B cell (primary cell): ENCODE measurements around the gene HIGD1C. TPM values are rescaled to one million over a fixed set of nuclear protein-coding genes. Genes with fewer than 3 reads are reported as not detected.

Experiments
- ATAC-seq: fragments of 200-7000 bp; cut with Tn5 transposase; one replicate; pipeline ENCODE4 v1.10.0; 2021; ENCODE audit warnings: low read depth, mild to moderate bottlenecking, moderate number of reproducible peaks, moderate library complexity
- CTCF ChIA-PET: fragments of 350-600 bp; sonication (Branson Sonifier 250); formaldehyde crosslinking; loops from one replicate; lab custom pipeline; 2021; ENCODE audit warnings: antibody characterized with exemption, inconsistent platforms; lab: Charles Lee
- POLR2A ChIA-PET: fragments of 350-600 bp; sonication (Branson Sonifier 250); formaldehyde crosslinking; loops from one replicate; lab custom pipeline; 2021; ENCODE audit warnings: antibody characterized with exemption; lab: Charles Lee
- DNase-seq: peaks from one replicate; pipeline ENCODE4 v3.0.0; 2013
- H2AFZ ChIP-seq: 2 replicates; pipeline ENCODE4 v1.6.1; 2012; ENCODE audit warnings: mild to moderate bottlenecking, low read depth, low read length; ENCODE audit not compliant: insufficient read depth, poor library complexity, severe bottlenecking
- H3K27ac ChIP-seq, 2 donors: 1 replicate in 1 of 2; 2 replicates in 1 of 2; pipeline ENCODE4 v1.5.1; 2012 to 2013; ENCODE audit warnings: low read length in 2 of 2, mild to moderate bottlenecking in 2 of 2, moderate library complexity in 1 of 2
- H3K27me3 ChIP-seq, 4 experiments: fragments of 200-600 bp in 1 of 4; sonication (generic) in 1 of 4; replicated peaks in 1 of 4; 1 replicate in 2 of 4; 2 replicates in 2 of 4; pipeline versions ENCODE4 v1.6.1 to v1.7.0; 2013 to 2016; ENCODE audit warnings: low read length in 3 of 4, mild to moderate bottlenecking in 2 of 4, mixed read lengths in 1 of 4, moderate library complexity in 1 of 4; ENCODE audit not compliant: insufficient read depth in 4 of 4, control insufficient read depth in 3 of 4; ENCODE audit errors: control extremely low read depth in 1 of 4
- H3K36me3 ChIP-seq, 2 experiments: replicated peaks in 1 of 2; 1 replicate in 1 of 2; 2 replicates in 1 of 2; pipeline versions ENCODE4 v1.6.1 to v1.7.1; 2013; ENCODE audit warnings: low read length in 1 of 2; ENCODE audit not compliant: insufficient read depth in 2 of 2, control insufficient read depth in 1 of 2; ENCODE audit errors: control extremely low read depth in 1 of 2, extremely low read depth in 1 of 2
- H3K4me1 ChIP-seq, 2 donors: fragments of 200-600 bp in 1 of 2; sonication (generic) in 1 of 2; 1 replicate in 1 of 2; 2 replicates in 1 of 2; pipeline versions ENCODE4 v1.5.1 to v1.6.1; 2013 to 2017; ENCODE audit warnings: low read length in 2 of 2; ENCODE audit not compliant: control insufficient read depth in 2 of 2, insufficient read depth in 2 of 2
- H3K4me2 ChIP-seq: replicated peaks from 2 replicates; pipeline ENCODE3; 2012; ENCODE audit warnings: mild to moderate bottlenecking, low read depth, low read length; ENCODE audit not compliant: poor library complexity, severe bottlenecking
- H3K4me3 ChIP-seq, 5 experiments: fragments of 200-600 bp in 1 of 5; sonication (generic) in 1 of 5; 1 replicate in 3 of 5; 2 replicates in 2 of 5; pipeline versions ENCODE4 v1.5.1 to v1.7.0; 2011 to 2016; ENCODE audit warnings: low read length in 4 of 5, mild to moderate bottlenecking in 4 of 5, low read depth in 2 of 5, control low read depth in 1 of 5, moderate library complexity in 1 of 5; ENCODE audit not compliant: insufficient read depth in 1 of 5; ENCODE audit errors: control extremely low read depth in 1 of 5, extremely low read depth in 1 of 5
- H3K79me2 ChIP-seq: fragments of 200-600 bp; sonication (generic); one replicate; pipeline ENCODE4 v1.6.0; 2016; ENCODE audit warnings: low read length; ENCODE audit not compliant: control insufficient read depth, insufficient read depth
- H3K9ac ChIP-seq: fragments of 200-600 bp; sonication (generic); 2 replicates; pipeline ENCODE4 v1.6.1; 2017; ENCODE audit warnings: mild to moderate bottlenecking, low read length, moderate library complexity
- H3K9me3 ChIP-seq, 3 donors: one replicate each; pipeline versions ENCODE4 v1.6.1 to v1.7.1; 2013; ENCODE audit warnings: low read length in 2 of 3; ENCODE audit not compliant: control insufficient read depth in 2 of 3, insufficient read depth in 1 of 3; ENCODE audit errors: control extremely low read depth in 1 of 3
- H4K20me1 ChIP-seq: 2 replicates; pipeline ENCODE4 v1.6.0; 2012; ENCODE audit warnings: mild to moderate bottlenecking, low read length; ENCODE audit not compliant: insufficient read depth, control insufficient read depth, poor library complexity, severe bottlenecking
- H3K27ac Mint-ChIP-seq: one replicate; pipeline ENCODE4 v1.8.0; 2021; ENCODE audit warnings: mixed read lengths
- H3K27me3 Mint-ChIP-seq: one replicate; pipeline ENCODE4 v1.8.0; 2021; ENCODE audit warnings: mixed read lengths
- H3K4me1 Mint-ChIP-seq: one replicate; pipeline ENCODE4 v1.8.0; 2021; ENCODE audit warnings: mixed read lengths
- H3K4me3 Mint-ChIP-seq: one replicate; pipeline ENCODE4 v1.8.0; 2021; ENCODE audit warnings: mixed read lengths
- H3K9me3 Mint-ChIP-seq: one replicate; pipeline ENCODE4 v1.8.0; 2022; ENCODE audit warnings: mixed read lengths; ENCODE audit not compliant: insufficient read depth
- EZH2 ChIP-seq: IDR thresholded peaks from 2 replicates; pipeline ENCODE4 v1.6.1; 2012; ENCODE audit warnings: borderline replicate concordance, low read depth, mild to moderate bottlenecking, moderate library complexity, low read length; ENCODE audit not compliant: insufficient read depth, poor library complexity, severe bottlenecking
- WGBS: methylation state at CpG from one replicate; pipeline ENCODE4 v1.1.5; 2013; ENCODE audit warnings: missing lambda C conversion rate; ENCODE audit not compliant: insufficient coverage; 5-methylcytosine and 5-hydroxymethylcytosine counted together
- intact Hi-C: fragments of 100-400 bp; cut with micrococcal nuclease; formaldehyde crosslinking; loops from one replicate; pipeline ENCODE4 v1.10.0; 2022
- polyA plus RNA-seq: library from polyadenylated mRNA; depleted of rRNA; stranded (reverse); fragments of >200 nt; gene quantifications from 2 replicates; pipeline ENCODE4 v1.2.3, GENCODE V29; 2012
- total RNA-seq, 2 donors: library from RNA; stranded (reverse); fragments of 120-200 nt in 1 of 2; gene quantifications; 1 replicate in 1 of 2; 2 replicates in 1 of 2; pipeline versions ENCODE4 v1.2.3 to v1.2.4, GENCODE V29; 2013 to 2022
- TF ChIP-seq, protein P1 (sequence below): fragments of 200-600 bp; IDR thresholded peaks from one replicate; pipeline ENCODE4 v1.8.0; 2022; ENCODE audit warnings: antibody characterized with exemption, mild to moderate bottlenecking

The HIGD1C gene
- total and polyA plus RNA-seq, 2 donors (not counting 1 experiment from before 2014, with no cell fraction given) = not detected

DNA sequence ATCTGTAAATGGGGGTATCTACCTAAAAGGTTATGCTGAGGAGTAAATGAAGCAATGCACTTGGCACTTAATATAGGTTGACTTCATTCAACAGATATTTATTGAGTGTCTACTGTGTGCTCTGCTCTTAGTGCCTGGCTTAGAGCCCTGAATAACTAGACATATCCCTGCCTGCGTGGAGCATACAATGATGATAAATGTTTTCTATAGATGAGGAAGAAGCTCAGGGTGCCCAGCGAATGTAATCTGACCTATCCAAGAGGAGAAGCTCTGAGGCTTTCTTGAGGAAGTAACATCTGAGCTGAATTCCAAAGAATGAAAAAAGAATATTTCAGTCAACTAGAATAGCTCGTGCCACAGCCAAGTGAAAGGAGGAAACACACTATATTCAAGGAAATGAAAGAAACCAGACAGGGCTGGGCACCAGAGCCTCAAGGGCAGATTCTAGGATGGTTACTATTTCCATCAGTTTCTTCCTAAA lies 17.9 kb upstream of the HIGD1C start:
- H3K4me3 ChIP-seq = no peak overlapping the region
- peaks cover 0 to 22% (median 17%) of the 10 kb centered on the region in 3 donors for H3K9me3 ChIP-seq
- H3K4me1 ChIP-seq = peaks cover 24 to 29% of the 10 kb centered on the region in 2 donors
- no peak overlapping the region for H2AFZ ChIP-seq
- intact Hi-C loops = no loop called here
- ChIA-PET POLR2A (no interaction called here), CTCF (interaction anchor here (0.5 to 1.0 kb wide), 2 partner anchors 52 to 88 kb away, joined by 3 read pairs; no protein-coding TSS in a partner anchor)
- TF ChIP-seq, protein P1, sequence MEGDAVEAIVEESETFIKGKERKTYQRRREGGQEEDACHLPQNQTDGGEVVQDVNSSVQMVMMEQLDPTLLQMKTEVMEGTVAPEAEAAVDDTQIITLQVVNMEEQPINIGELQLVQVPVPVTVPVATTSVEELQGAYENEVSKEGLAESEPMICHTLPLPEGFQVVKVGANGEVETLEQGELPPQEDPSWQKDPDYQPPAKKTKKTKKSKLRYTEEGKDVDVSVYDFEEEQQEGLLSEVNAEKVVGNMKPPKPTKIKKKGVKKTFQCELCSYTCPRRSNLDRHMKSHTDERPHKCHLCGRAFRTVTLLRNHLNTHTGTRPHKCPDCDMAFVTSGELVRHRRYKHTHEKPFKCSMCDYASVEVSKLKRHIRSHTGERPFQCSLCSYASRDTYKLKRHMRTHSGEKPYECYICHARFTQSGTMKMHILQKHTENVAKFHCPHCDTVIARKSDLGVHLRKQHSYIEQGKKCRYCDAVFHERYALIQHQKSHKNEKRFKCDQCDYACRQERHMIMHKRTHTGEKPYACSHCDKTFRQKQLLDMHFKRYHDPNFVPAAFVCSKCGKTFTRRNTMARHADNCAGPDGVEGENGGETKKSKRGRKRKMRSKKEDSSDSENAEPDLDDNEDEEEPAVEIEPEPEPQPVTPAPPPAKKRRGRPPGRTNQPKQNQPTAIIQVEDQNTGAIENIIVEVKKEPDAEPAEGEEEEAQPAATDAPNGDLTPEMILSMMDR = no peak
- no peak for TF ChIP-seq EZH2
- H3K9me3 Mint-ChIP-seq = no peaks in the 10 kb centered on the region
- no peaks in the 10 kb centered on the region for H3K27me3 Mint-ChIP-seq
- peaks cover 51% of the 10 kb centered on the region for H3K4me1 Mint-ChIP-seq
- H3K27ac ChIP-seq = peak overlapping the region in 1 of 2 donors; percentile 64
- no peak overlapping the region for H3K9ac ChIP-seq
- H3K4me3 Mint-ChIP-seq = no peak overlapping the region
- peaks cover 4 to 57% of the 10 kb centered on the region in 2 experiments for H3K36me3 ChIP-seq
- DNase-seq = no peak
- H3K27ac Mint-ChIP-seq = peak overlapping the region; percentile 81
- ATAC-seq = no peak
- peaks cover 16% of the 10 kb centered on the region for H3K79me2 ChIP-seq
- 22% methylated on average over 1 of the region's 3 CpGs for WGBS
- no peaks in the 10 kb centered on the region for H3K27me3 ChIP-seq
- H4K20me1 ChIP-seq = peaks cover 43% of the 10 kb centered on the region
- H3K4me2 ChIP-seq = no peak overlapping the region

DNA sequence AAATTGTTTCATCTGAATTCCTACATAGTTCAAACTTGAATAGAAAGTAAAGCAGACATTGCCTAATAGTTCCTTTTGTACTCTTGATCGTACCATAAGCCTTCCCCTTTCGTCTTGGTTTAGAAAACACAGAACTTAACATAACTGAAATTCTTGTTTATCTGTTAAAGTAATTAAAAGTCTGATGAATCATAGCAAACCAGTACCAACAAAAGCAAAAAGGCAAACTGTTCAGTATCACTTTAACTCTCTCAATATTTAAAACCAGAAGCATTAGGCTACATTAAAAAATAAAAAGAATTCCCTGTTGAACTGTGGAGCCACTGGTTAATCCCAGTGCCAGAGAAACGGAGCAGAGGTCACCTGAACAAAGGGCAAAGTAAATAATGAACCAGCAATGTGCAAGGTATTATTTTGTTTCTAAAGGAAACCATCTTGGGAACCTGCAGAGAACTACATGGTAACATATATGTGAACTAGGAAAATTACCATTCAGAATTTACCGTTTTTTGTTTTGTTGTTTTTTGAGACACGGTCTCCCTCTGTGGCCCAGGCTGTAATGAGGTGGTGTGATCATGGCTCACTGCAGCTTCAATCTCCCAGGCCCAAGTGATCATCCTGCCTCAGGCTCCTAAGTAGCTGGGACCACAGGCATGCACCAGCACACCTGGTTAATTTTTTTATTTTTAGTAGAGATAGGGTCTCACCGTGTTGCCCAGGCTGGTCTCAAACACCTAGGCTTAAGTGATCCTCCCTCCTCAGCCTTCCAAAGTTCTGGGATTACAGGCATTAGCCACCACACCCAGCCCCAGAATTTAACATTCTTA lies 17.1 kb upstream of the HIGD1C start:
- peaks cover 23 to 24% of the 10 kb centered on the region in 2 donors for H3K4me1 ChIP-seq
- ATAC-seq = no peak
- WGBS = 100% methylated on average over 2 of the region's 6 CpGs
- DNase-seq = no peak
- Mint-ChIP-seq H3K9me3 (no peaks in the 10 kb centered on the region), H3K27me3 (no peaks in the 10 kb centered on the region), H3K27ac (peak overlapping the region; percentile 43), H3K4me3 (no peak overlapping the region), H3K4me1 (peaks cover 45% of the 10 kb centered on the region)
- peaks cover 36% of the 10 kb centered on the region for H4K20me1 ChIP-seq
- no peak overlapping the region for H2AFZ ChIP-seq
- ChIA-PET POLR2A (no interaction called here), CTCF (interaction anchor here (1.0 kb wide), 1 partner anchor 51 kb away, joined by 3 read pairs; no protein-coding TSS in a partner anchor)
- H3K36me3 ChIP-seq = peaks cover 4 to 49% of the 10 kb centered on the region in 2 experiments
- H3K4me2 ChIP-seq = no peak overlapping the region
- H3K9ac ChIP-seq = no peak overlapping the region
- intact Hi-C loops = no loop called here
- H3K79me2 ChIP-seq = peaks cover 9% of the 10 kb centered on the region
- peaks cover 0 to 22% (median 17%) of the 10 kb centered on the region in 3 donors for H3K9me3 ChIP-seq
- H3K27ac ChIP-seq = peak overlapping the region in 1 of 2 donors; percentile 64
- no peak overlapping the region for H3K4me3 ChIP-seq
- TF ChIP-seq EZH2 = no peak
- TF ChIP-seq, protein P1 = no peak
- no peaks in the 10 kb centered on the region for H3K27me3 ChIP-seq
